NCI-H460 (cell line): ENCODE measurements around the gene CCDC32. TPM values are rescaled to one million over a fixed set of nuclear protein-coding genes. Genes with fewer than 3 reads are reported as not detected.

Source experiments
- DNase-seq: peaks from one replicate; pipeline ENCODE4 v3.0.0-alpha.2; 2016; ENCODE audit warnings: low read depth; ENCODE audit errors: extremely low read depth
- small RNA-seq, 2 experiments: library from RNA; depleted of rRNA; stranded (forward); fragments of <200 nt; gene quantifications; one replicate each; pipeline ENCODE3, GENCODE V24; 2014
- total RNA-seq: library from RNA; depleted of rRNA; stranded (reverse); fragments of >200 nt; shearing (Covaris generic); gene quantifications from 2 replicates; pipeline ENCODE4 v1.2.3, GENCODE V29; 2014; rRNA removed

The CCDC32 gene
- total RNA-seq, 1 experiment from 2014 or later: 17.0 TPM

- no peak for DNase-seq
These were observed 39.0 kb downstream of the CCDC32 start for GRCh38 chr15:40525855-40526254.

- no peak for DNase-seq
These were observed 41.2 kb downstream of the CCDC32 start for GRCh38 chr15:40523611-40524010.

GRCh38 chr15:40516322-40516721 is 48.5 kb downstream of the CCDC32 start:
- DNase-seq: no peak

- no peak for DNase-seq
These were observed 51.2 kb downstream of the CCDC32 start for GRCh38 chr15:40513609-40514008.

- DNase-seq: no peak
These were observed 52.4 kb downstream of the CCDC32 start for GRCh38 chr15:40512440-40512839.

- peak; percentile 53 for DNase-seq
These were observed 53.2 kb downstream of the CCDC32 start for GRCh38 chr15:40511472-40512133.

- no peak for DNase-seq
These were observed 53.8 kb downstream of the CCDC32 start for GRCh38 chr15:40511093-40511471.

- DNase-seq: no peak
These were observed 54.6 kb downstream of the CCDC32 start for GRCh38 chr15:40510201-40510600.

GRCh38 chr15:40508216-40508615 is 56.6 kb downstream of the CCDC32 start:
- DNase-seq: no peak

- DNase-seq: peak; percentile 70
These were observed 57.8 kb downstream of the CCDC32 start for GRCh38 chr15:40506964-40507571.

Small RNA genes within 50 kb of the gene (small RNA-seq; reads per million reads assigned to genes)
- gene RF00017 (0 reads per million in 2 experiments), gene RNU6-516P (0 to 0.02 reads per million in 2 experiments)

Other genes starting within 250 kb of the CCDC32 start
- gene INAFM2, start 241.3 kb downstream of the CCDC32 start, total RNA-seq: 15.9 and 16.6 TPM in 2 replicates
- 8.9 and 9.4 TPM in 2 replicates for gene CCDC9B, start 224.1 kb downstream of the CCDC32 start, total RNA-seq
- gene PHGR1, start 214.0 kb downstream of the CCDC32 start, total RNA-seq: not detected in 2 replicates
- 0.12 and 1.0 TPM in 2 replicates for gene DISP2, start 206.8 kb downstream of the CCDC32 start, total RNA-seq
- gene KNSTRN, start 182.3 kb downstream of the CCDC32 start, total RNA-seq: 66.8 and 80.4 TPM in 2 replicates
- gene IVD, start 159.2 kb downstream of the CCDC32 start, total RNA-seq: 19.0 and 27.2 TPM in 2 replicates
- 6.2 and 7.2 TPM in 2 replicates for gene BAHD1, start 124.1 kb downstream of the CCDC32 start, total RNA-seq
- 9.3 and 12.4 TPM in 2 replicates for gene CHST14, start 94.1 kb downstream of the CCDC32 start, total RNA-seq
- 13.3 and 13.5 TPM in 2 replicates for gene RPUSD2, start 4.3 kb upstream of the CCDC32 start, total RNA-seq
- 24.8 and 25.2 TPM in 2 replicates for gene KNL1, start 29.2 kb upstream of the CCDC32 start, total RNA-seq
- gene RAD51, start 130.1 kb upstream of the CCDC32 start, total RNA-seq: 4.3 and 7.1 TPM in 2 replicates
- gene RMDN3, start 190.2 kb upstream of the CCDC32 start, total RNA-seq: 15.2 and 19.7 TPM in 2 replicates
- gene GCHFR, start 199.0 kb upstream of the CCDC32 start, total RNA-seq: 7.1 and 8.7 TPM in 2 replicates
- 0.25 and 0.40 TPM in 2 replicates for gene C15orf62, start 204.9 kb upstream of the CCDC32 start, total RNA-seq
- gene ZFYVE19, start 242.0 kb upstream of the CCDC32 start, total RNA-seq: 9.6 and 14.6 TPM in 2 replicates
- 27.3 and 27.9 TPM in 2 replicates for gene DNAJC17, start 242.4 kb upstream of the CCDC32 start, total RNA-seq